Vagina (tissue), 2 donors: ENCODE results near the gene IL10RA.

ENCODE experiments used
- POLR2AphosphoS5 ChIP-seq, 2 donors: sonication (generic); formaldehyde crosslinking; IDR thresholded peaks; one replicate each; pipeline ENCODE4 v1.9.0; 2017; ENCODE audit warnings: antibody characterized with exemption in 2 of 2, mild to moderate bottlenecking in 2 of 2, low read depth in 1 of 2; ENCODE audit not compliant: insufficient read depth in 1 of 2
- TF ChIP-seq, protein P1 (sequence below), 3 experiments: fragments of 450-650 bp in 2 of 3; fragments of 200-600 bp in 1 of 3; sonication (generic) in 1 of 3; IDR thresholded peaks; one replicate each; pipeline ENCODE4 v1.5.1; 2017 to 2019; ENCODE audit warnings: antibody characterized with exemption in 3 of 3, mild to moderate bottlenecking in 2 of 3, moderate library complexity in 2 of 3

DNA sequence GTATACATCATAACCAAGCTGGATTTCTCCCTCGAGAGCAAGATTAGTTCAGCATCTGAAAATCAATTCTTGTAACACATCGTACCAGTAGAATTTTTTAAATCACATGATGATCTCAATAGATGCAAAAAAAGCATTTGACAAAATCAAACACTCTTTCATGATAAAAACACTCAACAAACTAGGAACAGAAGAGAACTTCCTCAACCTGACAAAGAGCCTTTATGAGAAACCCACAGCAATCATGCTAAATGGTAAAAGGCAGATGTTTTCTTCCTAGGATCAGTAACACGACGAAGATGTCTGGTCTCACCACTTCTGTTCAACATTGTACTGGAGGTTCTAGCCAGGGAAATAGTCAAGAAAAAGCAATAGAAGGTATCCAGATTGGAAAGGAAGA is 56.6 kb downstream of the IL10RA start:
- TF ChIP-seq, protein P1, sequence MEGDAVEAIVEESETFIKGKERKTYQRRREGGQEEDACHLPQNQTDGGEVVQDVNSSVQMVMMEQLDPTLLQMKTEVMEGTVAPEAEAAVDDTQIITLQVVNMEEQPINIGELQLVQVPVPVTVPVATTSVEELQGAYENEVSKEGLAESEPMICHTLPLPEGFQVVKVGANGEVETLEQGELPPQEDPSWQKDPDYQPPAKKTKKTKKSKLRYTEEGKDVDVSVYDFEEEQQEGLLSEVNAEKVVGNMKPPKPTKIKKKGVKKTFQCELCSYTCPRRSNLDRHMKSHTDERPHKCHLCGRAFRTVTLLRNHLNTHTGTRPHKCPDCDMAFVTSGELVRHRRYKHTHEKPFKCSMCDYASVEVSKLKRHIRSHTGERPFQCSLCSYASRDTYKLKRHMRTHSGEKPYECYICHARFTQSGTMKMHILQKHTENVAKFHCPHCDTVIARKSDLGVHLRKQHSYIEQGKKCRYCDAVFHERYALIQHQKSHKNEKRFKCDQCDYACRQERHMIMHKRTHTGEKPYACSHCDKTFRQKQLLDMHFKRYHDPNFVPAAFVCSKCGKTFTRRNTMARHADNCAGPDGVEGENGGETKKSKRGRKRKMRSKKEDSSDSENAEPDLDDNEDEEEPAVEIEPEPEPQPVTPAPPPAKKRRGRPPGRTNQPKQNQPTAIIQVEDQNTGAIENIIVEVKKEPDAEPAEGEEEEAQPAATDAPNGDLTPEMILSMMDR (IDR thresholded peaks at IDR 0.05) = no peak
- no peak for TF ChIP-seq POLR2AphosphoS5 (IDR thresholded peaks at IDR 0.05; ENCODE audit: insufficient read depth in 1 of 2, low read depth in 1 of 2)
